ENCODE data around the gene DCAF7. TPM values are rescaled to one million over a fixed set of nuclear protein-coding genes. Genes with fewer than 3 reads are reported as not detected.

DCAF7 gene
- total RNA-seq, 2 donors from 2014 or later = 94.3 to 105 TPM

- H3K27ac ChIP-seq = no peak overlapping the region
- no peaks in the 10 kb centered on the region for H3K4me1 ChIP-seq
- H3K27me3 ChIP-seq = peaks cover 16% of the 10 kb centered on the region
- TF ChIP-seq, protein P1, sequence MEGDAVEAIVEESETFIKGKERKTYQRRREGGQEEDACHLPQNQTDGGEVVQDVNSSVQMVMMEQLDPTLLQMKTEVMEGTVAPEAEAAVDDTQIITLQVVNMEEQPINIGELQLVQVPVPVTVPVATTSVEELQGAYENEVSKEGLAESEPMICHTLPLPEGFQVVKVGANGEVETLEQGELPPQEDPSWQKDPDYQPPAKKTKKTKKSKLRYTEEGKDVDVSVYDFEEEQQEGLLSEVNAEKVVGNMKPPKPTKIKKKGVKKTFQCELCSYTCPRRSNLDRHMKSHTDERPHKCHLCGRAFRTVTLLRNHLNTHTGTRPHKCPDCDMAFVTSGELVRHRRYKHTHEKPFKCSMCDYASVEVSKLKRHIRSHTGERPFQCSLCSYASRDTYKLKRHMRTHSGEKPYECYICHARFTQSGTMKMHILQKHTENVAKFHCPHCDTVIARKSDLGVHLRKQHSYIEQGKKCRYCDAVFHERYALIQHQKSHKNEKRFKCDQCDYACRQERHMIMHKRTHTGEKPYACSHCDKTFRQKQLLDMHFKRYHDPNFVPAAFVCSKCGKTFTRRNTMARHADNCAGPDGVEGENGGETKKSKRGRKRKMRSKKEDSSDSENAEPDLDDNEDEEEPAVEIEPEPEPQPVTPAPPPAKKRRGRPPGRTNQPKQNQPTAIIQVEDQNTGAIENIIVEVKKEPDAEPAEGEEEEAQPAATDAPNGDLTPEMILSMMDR (IDR thresholded peaks at IDR 0.05) = no peak
- intact Hi-C loops (cut with DNase I) = no loop called here
- no peaks in the 10 kb centered on the region for H3K36me3 ChIP-seq
- DNase-seq = no peak
- no peak overlapping the region for H3K4me3 ChIP-seq
- no peaks in the 10 kb centered on the region for H3K9me3 ChIP-seq
- H3K9ac ChIP-seq (ENCODE audit: low read depth in 2 of 2, low read length in 2 of 2) = no peak overlapping the region
Observed at GRCh38 chr17:63534078-63534570, 16.2 kb upstream of the DCAF7 start.

DNA sequence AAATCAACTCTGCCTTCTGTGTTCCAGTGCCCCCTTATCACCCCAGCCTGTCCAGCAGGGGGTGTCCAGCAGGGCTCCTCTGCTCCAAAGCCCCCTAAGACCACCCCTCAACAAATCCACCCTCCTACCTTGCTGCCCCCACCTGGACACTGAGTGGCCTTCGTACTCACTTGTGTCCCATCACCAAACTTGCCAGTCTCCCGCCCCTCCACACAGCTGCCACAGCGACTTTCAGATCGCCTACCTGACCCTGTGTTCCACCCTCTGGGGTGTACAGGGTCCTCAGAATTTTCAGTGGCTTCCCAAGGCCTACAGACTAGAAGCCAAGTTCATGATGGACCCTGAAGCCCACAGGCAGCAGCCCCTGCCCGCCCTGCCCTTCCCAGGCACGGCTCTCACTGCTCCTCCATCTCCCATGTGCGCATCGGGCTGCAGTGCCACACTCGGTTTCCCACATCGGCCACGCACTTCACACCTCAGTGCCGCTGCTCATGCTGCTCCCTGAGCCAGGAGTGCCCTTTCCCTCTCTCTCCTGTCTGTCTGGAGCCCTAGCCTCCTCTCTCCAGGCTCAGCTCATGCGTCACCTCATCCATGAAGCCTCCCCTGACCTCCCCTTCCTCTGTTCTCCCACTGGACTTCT, 15.3 kb upstream of the DCAF7 start:
- intact Hi-C loops (cut with DNase I) = no loop called here
- TF ChIP-seq, protein P1 (IDR thresholded peaks at IDR 0.05) = no peak
- Histone ChIP-seq H3K4me1 (no peaks in the 10 kb centered on the region), H3K4me3 (no peak overlapping the region), H3K9ac (ENCODE audit: low read depth in 2 of 2, low read length in 2 of 2) (no peak overlapping the region), H3K27ac (no peak overlapping the region), H3K36me3 (no peaks in the 10 kb centered on the region), H3K9me3 (no peaks in the 10 kb centered on the region), H3K27me3 (peaks cover 22% of the 10 kb centered on the region)
- no peak for DNase-seq

DNA sequence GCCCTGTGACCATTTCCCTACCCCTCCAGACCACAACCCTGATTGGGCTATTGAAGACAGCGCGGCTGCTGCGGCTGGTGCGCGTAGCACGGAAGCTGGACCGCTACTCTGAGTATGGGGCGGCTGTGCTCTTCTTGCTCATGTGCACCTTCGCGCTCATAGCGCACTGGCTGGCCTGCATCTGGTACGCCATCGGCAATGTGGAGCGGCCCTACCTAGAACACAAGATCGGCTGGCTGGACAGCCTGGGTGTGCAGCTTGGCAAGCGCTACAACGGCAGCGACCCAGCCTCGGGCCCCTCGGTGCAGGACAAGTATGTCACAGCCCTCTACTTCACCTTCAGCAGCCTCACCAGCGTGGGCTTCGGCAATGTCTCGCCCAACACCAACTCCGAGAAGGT, 14.6 kb upstream of the DCAF7 start:
- Histone ChIP-seq H3K27me3 (peaks cover 22% of the 10 kb centered on the region), H3K9ac (ENCODE audit: low read depth in 2 of 2, low read length in 2 of 2) (no peak overlapping the region), H3K36me3 (no peaks in the 10 kb centered on the region), H3K27ac (no peak overlapping the region), H3K4me1 (no peaks in the 10 kb centered on the region), H3K4me3 (no peak overlapping the region), H3K9me3 (no peaks in the 10 kb centered on the region)
- TF ChIP-seq, protein P1 (IDR thresholded peaks at IDR 0.05) = no peak
- intact Hi-C loops (cut with DNase I) = no loop called here
- no peak for DNase-seq

DNA sequence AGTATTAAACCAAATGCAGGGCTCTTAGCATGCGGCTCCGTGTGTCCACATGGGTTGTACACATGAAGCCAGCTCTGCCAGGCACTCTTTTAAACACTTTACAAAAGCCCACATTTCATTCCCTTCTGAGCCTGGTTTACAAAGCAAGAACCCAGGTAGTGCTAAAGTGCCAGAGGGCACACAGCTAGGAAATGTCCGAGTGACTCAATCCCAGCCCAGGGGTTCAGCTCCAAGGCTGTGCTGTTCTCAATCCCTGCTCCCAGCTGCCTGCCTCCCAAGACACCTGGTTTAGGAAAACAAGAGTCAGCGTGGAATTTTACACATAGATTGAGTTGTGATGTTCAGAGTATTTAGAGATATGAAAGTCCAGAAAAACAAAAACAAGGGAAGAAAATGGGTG, 13.3 kb upstream of the DCAF7 start:
- intact Hi-C loops (cut with DNase I) = no loop called here
- Histone ChIP-seq H3K4me1 (no peaks in the 10 kb centered on the region), H3K4me3 (no peak overlapping the region), H3K9me3 (no peaks in the 10 kb centered on the region), H3K36me3 (no peaks in the 10 kb centered on the region), H3K9ac (ENCODE audit: low read depth in 2 of 2, low read length in 2 of 2) (no peak overlapping the region), H3K27ac (no peak overlapping the region), H3K27me3 (peaks cover 22% of the 10 kb centered on the region)
- TF ChIP-seq, protein P1 (IDR thresholded peaks at IDR 0.05) = no peak
- no peak for DNase-seq

DNA sequence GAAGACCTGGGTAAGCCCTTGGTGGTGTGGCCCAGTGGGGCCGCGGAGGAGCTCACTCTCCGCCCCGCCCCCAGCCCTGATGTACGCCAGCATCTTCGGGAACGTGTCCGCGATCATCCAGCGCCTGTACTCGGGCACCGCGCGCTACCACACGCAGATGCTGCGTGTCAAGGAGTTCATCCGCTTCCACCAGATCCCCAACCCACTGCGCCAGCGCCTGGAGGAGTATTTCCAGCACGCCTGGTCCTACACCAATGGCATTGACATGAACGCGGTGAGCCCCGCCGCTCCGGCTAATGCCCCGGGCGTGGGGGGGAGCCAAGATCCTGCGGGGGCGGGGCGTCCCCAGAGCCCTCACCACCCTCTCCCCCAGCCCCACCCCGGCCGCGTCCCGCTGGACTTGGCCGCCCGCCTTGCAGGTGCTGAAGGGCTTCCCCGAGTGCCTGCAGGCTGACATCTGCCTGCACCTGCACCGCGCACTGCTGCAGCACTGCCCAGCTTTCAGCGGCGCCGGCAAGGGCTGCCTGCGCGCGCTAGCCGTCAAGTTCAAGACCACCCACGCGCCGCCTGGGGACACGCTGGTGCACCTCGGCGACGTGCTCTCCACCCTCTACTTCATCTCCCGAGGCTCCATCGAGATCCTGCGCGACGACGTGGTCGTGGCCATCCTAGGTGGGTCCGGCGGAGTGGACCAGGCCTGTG, 12.1 kb upstream of the DCAF7 start:
- Histone ChIP-seq H3K4me3 (no peak overlapping the region), H3K9ac (ENCODE audit: low read depth in 2 of 2, low read length in 2 of 2) (no peak overlapping the region), H3K9me3 (no peaks in the 10 kb centered on the region), H3K27ac (no peak overlapping the region), H3K27me3 (peaks cover 22% of the 10 kb centered on the region), H3K4me1 (no peaks in the 10 kb centered on the region), H3K36me3 (no peaks in the 10 kb centered on the region)
- TF ChIP-seq, protein P1 (IDR thresholded peaks at IDR 0.05) = no peak
- no peak for DNase-seq
- intact Hi-C loops (cut with DNase I) = no loop called here

All from colonic mucosa (tissue), 4 donors.